HG03342 (cell line): ENCODE measurements around the gene RBMS3.
"Not testable (repeated sequence)": the region's sequence is repeated elsewhere in the genome, so short reads cannot be mapped to it uniquely, and the experiment has no call there.

Experiments
- ATAC-seq: cut with Tn5 transposase; IDR thresholded peaks from one replicate; pipeline ENCODE4 v1.9.1; 2021; ENCODE audit warnings: mild to moderate bottlenecking, moderate library complexity; ENCODE audit not compliant: unreplicated experiment

RBMS3 gene

DNA sequence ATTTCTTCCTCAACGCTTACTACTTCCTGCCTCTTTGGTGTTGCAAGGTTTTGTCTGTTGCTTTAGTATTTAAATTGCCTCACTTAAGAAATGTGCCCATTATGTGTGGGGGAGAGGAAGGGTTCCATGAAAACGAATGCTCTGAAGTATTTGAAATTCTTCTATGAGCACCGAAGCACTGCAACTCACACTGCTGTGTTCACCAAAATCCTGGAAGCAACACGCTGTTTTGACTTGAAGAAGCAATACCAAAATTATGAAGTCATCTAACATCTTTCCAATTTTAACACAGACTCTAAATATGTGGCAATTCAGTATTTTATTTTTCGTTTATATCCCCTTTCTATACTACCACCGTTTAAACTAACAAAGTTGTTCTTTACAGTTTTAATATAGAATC lies 101.5 kb downstream of the RBMS3 start:
- ATAC-seq = no peak

GRCh38 chr3:29382845-29383244 lies 102.0 kb downstream of the RBMS3 start:
- no peak for ATAC-seq

- ATAC-seq = no peak
These were observed 103.8 kb downstream of the RBMS3 start for GRCh38 chr3:29384640-29385039.

DNA sequence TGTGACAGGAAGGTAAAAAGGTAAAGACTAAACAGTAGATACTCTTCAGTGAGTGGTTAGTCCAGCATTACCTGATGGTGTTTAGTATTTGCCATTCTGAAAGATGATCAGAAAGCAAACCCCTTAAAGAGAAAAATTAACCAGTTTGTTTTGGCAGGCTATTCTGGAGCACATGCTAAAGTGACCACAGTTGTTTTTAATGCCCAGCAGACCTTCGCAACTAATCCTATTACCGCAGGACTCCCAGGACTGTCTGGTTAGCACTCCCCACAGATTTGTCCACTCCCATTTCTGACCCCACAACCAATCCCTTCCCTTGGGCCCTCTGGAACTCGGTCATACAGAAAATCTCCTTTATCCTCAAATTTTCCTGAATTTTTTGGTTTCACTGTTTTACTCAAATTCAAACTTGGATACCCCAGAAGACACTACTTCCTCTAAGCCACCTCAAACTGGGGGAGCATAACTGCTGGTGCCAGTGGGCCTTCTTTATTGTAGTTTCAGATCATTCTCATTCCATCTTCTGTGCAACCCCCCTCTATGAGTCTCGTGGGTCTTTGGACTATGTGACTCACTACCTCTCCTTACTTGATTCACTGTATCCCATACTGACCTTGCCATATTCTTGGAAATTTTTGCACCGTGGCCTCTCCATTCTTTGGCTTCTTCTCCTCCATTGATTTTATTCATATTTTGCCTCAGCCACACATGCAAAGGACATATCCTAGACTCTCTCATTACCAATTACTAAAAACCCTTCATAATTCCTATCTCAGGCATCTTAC lies 104.4 kb downstream of the RBMS3 start:
- ATAC-seq = no peak

DNA sequence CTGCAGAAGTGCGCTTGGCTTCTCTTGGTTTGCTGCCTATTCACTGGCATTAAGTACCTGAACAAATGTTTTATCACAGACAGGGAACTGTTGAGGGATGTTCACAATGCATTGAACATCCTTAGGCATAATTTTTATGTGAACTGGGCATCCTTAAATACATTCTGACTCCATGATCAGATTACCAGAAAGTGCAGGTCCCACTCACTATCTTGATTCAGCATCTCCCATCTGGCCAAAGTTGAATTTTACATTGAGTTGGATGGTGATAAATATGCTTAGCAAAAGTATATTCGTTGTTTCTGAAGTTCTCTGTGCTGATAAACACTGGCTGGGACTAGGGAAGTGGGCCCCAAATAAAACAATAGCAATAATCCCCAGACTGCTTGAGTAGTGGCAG lies 108.5 kb downstream of the RBMS3 start:
- ATAC-seq = no peak

DNA sequence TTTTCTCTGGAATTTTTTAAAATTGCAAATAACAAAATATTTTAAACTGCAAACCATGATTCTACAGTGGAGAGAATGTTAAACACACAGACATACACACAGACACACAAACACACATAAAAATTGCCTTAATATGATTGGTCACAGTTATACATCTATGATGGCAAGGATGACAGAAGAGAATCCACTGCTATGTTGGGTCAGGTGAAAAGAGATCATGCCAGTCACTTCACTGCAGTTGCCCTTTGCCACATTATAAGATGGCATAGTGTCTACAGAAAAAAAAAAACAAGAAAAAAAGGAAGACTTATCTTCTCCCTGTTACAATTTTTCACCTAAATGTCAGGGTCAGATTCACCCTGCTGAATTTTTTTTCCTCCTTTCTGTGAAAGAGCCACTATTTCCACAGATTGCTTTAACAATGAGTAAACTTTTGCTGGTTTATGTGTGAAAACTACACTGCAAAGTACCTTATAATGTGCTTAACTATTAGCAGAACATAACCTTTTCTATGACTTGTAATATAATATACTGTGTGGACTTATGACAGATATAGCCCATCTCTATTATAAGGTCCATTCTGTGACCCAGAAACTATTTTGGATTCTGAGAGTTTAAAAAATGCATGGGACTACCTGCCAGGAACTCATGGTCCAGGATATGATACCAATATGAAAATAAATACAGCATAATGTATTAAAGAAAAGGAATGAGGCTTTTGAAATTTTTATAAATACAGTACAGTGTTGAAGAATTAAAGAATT lies 111.9 kb downstream of the RBMS3 start:
- no peak for ATAC-seq

- not testable (repeated sequence) for ATAC-seq
These were observed 113.1 kb downstream of the RBMS3 start for GRCh38 chr3:29393946-29394345.

DNA sequence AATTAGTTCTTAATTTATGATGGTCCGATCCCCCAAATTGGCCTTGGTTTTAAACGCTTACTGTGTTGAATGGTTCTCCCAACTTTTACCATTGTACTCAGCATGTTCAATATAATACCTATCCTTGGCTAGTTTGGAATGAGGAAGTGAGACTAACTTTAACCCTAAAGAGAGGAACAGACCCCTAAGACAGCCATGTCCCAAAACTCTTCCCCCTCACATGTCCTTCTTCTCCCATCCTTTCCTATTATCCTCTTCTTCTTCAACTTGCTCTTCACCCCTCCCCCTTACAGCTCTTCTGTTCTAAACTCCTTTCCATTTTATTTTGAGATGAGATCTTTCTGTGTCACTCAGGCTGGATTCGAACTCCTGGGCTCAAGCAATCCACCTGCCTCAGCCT lies 116.5 kb downstream of the RBMS3 start:
- ATAC-seq = no peak

GRCh38 chr3:29398787-29399186 lies 117.9 kb downstream of the RBMS3 start:
- no peak for ATAC-seq

GRCh38 chr3:29406291-29406832 lies 125.5 kb downstream of the RBMS3 start:
- no peak for ATAC-seq

GRCh38 chr3:29408676-29409075 lies 127.8 kb downstream of the RBMS3 start:
- ATAC-seq = no peak

GRCh38 chr3:29409409-29409808 lies 128.5 kb downstream of the RBMS3 start:
- ATAC-seq = no peak

- no peak for ATAC-seq
These were observed 129.3 kb downstream of the RBMS3 start for GRCh38 chr3:29410220-29410619.

DNA sequence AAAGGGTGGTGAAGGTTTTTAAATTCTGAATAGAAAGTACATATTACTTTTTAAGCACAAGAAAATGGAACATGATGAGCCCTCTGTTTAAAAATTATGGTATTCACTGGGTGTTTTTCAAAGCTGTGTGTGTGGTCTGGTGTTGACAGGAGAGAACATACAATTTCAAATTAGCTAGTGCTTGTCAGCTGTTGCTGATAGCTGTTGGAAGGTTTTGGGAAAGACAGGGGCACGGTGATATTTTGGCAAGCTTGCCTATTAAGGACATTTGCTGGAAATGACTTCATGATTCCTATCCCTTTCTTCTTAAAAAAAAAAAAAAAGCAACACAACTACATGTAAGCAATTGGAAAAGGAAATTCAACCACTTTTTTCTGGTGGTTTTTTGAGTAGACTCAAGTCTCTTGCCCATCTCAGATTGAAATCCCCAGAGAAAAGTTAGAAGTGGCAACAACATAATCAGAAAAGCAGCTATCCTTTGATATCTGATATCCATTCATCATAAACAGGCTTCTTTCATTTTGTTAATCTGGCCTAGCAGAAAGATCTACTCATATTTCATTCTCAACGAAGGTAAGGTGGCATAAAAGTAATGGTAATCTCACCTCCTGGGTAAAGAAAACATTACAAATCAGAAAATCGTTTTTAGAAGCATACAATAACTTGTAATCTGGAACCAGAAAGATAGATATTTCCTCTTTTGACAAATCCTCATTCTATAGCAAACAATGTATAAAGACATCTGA lies 130.0 kb downstream of the RBMS3 start:
- no peak for ATAC-seq

- no peak for ATAC-seq
These were observed 131.2 kb downstream of the RBMS3 start for GRCh38 chr3:29412110-29412509.

DNA sequence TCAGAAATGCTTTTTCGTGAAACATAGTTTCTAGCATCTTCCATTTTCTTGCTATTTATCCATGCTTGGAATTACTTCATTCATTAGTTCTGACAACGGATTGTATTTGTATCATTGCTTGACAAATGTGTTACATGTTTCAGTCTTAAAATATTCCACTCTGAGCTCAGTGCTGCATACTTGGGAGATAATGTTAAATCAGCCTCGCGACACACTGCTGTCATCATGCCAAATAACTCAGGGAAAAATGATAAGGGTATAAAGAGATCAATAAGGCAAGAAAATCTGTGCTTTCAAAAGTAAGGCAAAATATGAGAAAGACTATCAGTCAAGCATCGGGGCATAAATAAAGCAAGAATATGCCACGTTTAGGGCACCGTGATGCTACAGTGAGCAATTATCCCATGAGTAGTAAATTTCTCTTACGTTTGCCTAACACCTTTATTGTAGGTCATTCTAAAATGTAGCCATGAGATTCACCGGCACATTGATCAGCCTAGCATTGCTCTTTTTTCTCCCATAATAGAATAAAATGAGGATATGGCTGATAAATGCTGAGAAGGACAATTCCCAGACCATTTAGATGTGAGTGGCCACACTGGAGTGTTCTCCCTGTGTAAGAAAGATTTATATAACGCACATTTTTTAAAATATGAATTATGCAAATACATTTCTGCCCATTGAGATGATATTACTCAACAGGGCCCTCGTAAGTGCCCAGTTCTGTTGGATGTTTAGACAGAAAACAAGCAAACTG lies 133.8 kb downstream of the RBMS3 start:
- no peak for ATAC-seq

DNA sequence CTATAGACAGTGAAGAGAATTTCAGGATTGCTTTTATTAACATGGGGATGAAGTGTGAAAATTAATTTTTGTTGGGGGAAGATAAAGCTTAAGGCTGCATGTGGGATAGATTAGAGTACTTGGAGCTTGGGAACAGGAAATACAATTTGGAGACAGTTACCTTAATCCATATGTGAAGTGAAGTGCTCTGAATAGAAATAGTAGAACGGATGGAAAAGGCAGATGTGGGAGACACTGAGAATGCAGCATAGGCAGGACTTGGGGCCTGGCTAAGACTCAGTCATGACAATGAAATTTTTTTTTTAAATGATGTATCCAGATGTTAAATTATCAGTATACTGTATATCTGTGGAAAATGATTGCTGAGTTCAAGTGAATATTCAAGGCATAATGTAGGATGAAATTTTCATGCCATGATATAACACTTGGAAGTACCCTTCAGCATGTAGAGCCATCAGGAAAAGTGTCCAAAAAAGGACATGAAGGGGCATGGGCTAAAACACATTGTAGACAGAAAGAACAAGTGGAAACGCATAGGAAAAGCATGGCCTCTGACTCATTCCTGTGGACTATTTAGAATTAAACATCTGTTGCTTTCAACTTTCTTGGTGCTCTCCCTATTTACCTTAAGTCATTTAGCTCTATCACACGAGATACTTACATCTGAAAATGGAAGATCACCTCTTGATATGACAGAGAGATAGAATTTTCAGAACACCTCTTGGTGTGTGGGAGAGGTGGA lies 134.8 kb downstream of the RBMS3 start:
- ATAC-seq = no peak

GRCh38 chr3:29416514-29416913 lies 135.6 kb downstream of the RBMS3 start:
- no peak for ATAC-seq

DNA sequence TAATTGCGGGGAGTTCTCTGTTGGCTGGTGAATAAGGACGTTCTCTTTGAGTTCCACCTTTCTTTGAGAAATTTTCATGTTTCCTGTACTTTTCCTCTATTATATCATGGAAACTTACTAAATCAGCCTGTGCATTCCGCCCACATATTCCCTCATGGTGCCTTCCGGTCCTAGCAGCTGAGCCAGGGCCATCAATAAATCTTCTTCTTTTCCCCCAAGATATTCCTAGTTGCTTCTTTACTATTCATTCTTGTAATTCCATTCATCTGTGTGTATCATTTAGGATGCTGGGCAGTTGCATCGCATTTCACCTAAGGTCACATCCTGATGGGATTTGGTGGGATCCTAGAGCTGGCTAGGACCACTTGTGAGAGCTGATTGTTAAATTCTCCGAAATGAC lies 139.2 kb downstream of the RBMS3 start:
- ATAC-seq = no peak
